DOHH2 (cell line): ENCODE data around the gene NMNAT2.

Experiments used
- H3F3A ChIP-seq: fragments of 200-600 bp; sonication (generic), shearing (Covaris generic); 2 replicates; pipeline ENCODE4 v1.6.0; 2016; ENCODE audit warnings: antibody characterized with exemption, mild to moderate bottlenecking; ENCODE audit not compliant: control insufficient read depth, insufficient read depth
- H3K27ac ChIP-seq: fragments of 200-600 bp; sonication (generic); 2 replicates; pipeline ENCODE4 v1.5.1; 2014; ENCODE audit warnings: low read depth, mild to moderate bottlenecking, low read length, moderate library complexity
- H3K27me3 ChIP-seq: fragments of 200-600 bp; sonication (generic); 2 replicates; pipeline ENCODE4 v1.6.1; 2014; ENCODE audit warnings: mild to moderate bottlenecking, low read length, mixed read lengths; ENCODE audit not compliant: control insufficient read depth
- H3K36me3 ChIP-seq: fragments of 200-600 bp; sonication (generic); 2 replicates; pipeline ENCODE4 v1.6.1; 2014; ENCODE audit warnings: mild to moderate bottlenecking, low read length, moderate library complexity, mixed read lengths; ENCODE audit not compliant: control insufficient read depth
- H3K4me1 ChIP-seq: fragments of 200-600 bp; sonication (generic); 2 replicates; pipeline ENCODE4 v1.6.1; 2014; ENCODE audit warnings: mild to moderate bottlenecking, low read length, mixed read lengths; ENCODE audit not compliant: control insufficient read depth
- H3K4me2 ChIP-seq: fragments of 200-600 bp; sonication (generic); 2 replicates; pipeline ENCODE4 v1.6.0; 2014; ENCODE audit warnings: mild to moderate bottlenecking, low read length, moderate library complexity
- H3K4me3 ChIP-seq: fragments of 200-600 bp; sonication (generic); 2 replicates; pipeline ENCODE4 v1.5.1; 2014; ENCODE audit warnings: mild to moderate bottlenecking, low read length, mixed read lengths
- H3K79me2 ChIP-seq: fragments of 200-600 bp; sonication (generic); 2 replicates; pipeline ENCODE4 v1.6.1; 2014; ENCODE audit warnings: mild to moderate bottlenecking, low read length, mixed read lengths; ENCODE audit not compliant: control insufficient read depth
- H3K9me2 ChIP-seq: fragments of 200-600 bp; sonication (generic); replicated peaks from 2 replicates; pipeline ENCODE4 v1.6.1; 2014; ENCODE audit warnings: mild to moderate bottlenecking, low read length, mixed read lengths; ENCODE audit not compliant: control insufficient read depth
- H3K9me3 ChIP-seq: fragments of 200-600 bp; sonication (generic); 2 replicates; pipeline ENCODE4 v1.6.1; 2014; ENCODE audit warnings: antibody characterized with exemption, low read length, mixed read lengths; ENCODE audit not compliant: control insufficient read depth, insufficient read depth
- H4K20me1 ChIP-seq: fragments of 200-600 bp; sonication (generic); 2 replicates; pipeline ENCODE4 v1.6.0; 2014; ENCODE audit warnings: low read depth, mild to moderate bottlenecking, antibody characterized with exemption, low read length, moderate library complexity; ENCODE audit not compliant: control insufficient read depth, insufficient read depth
- CTCF ChIP-seq: fragments of 200-600 bp; sonication (generic); IDR thresholded peaks from one replicate; pipeline ENCODE4 v1.5.1; 2014; ENCODE audit warnings: antibody characterized with exemption, mild to moderate bottlenecking, low read depth, low read length; ENCODE audit not compliant: poor library complexity, severe bottlenecking
- EZH2phosphoT487 ChIP-seq: fragments of 200-600 bp; sonication (generic); IDR thresholded peaks from 2 replicates; pipeline ENCODE4 v1.6.1; 2017; ENCODE audit warnings: borderline replicate concordance, mild to moderate bottlenecking, antibody characterized with exemption, low read length, moderate library complexity, mixed read lengths

The NMNAT2 gene

GRCh38 chr1:183372586-183373230 is 45.5 kb downstream of the NMNAT2 start:
- Histone ChIP-seq H3K27ac (no peak overlapping the region), H3K4me3 (no peak overlapping the region), H3K36me3 (no peaks in the 10 kb centered on the region), H3K4me2 (no peak overlapping the region), H3K9me3 (no peaks in the 10 kb centered on the region), H3K4me1 (no peaks in the 10 kb centered on the region), H3K79me2 (no peaks in the 10 kb centered on the region), H4K20me1 (no peaks in the 10 kb centered on the region), H3K27me3 (peaks cover 5% of the 10 kb centered on the region), H3K9me2 (no peaks in the 10 kb centered on the region), H3F3A (no peaks in the 10 kb centered on the region)
- TF ChIP-seq CTCF (no peak), EZH2phosphoT487 (no peak)

GRCh38 chr1:183370399-183371058 is 47.7 kb downstream of the NMNAT2 start:
- Histone ChIP-seq H4K20me1 (no peaks in the 10 kb centered on the region), H3K4me3 (no peak overlapping the region), H3K27ac (no peak overlapping the region), H3K9me3 (no peaks in the 10 kb centered on the region), H3K79me2 (no peaks in the 10 kb centered on the region), H3K4me2 (no peak overlapping the region), H3F3A (no peaks in the 10 kb centered on the region), H3K36me3 (no peaks in the 10 kb centered on the region), H3K27me3 (peaks cover 16% of the 10 kb centered on the region), H3K9me2 (no peaks in the 10 kb centered on the region), H3K4me1 (no peaks in the 10 kb centered on the region)
- TF ChIP-seq CTCF (no peak), EZH2phosphoT487 (no peak)

GRCh38 chr1:183368213-183369108 is 49.7 kb downstream of the NMNAT2 start:
- Histone ChIP-seq H3K27me3 (peaks cover 19% of the 10 kb centered on the region), H3K4me1 (no peaks in the 10 kb centered on the region), H3K36me3 (no peaks in the 10 kb centered on the region), H4K20me1 (no peaks in the 10 kb centered on the region), H3K9me3 (no peaks in the 10 kb centered on the region), H3K79me2 (no peaks in the 10 kb centered on the region), H3F3A (no peaks in the 10 kb centered on the region), H3K4me3 (no peak overlapping the region), H3K9me2 (no peaks in the 10 kb centered on the region), H3K4me2 (no peak overlapping the region), H3K27ac (no peak overlapping the region)
- TF ChIP-seq CTCF: no peak
- no peak for TF ChIP-seq EZH2phosphoT487
